HG02970 (cell line): ENCODE measurements around the gene TRMT2B.
"Not testable (repeated sequence)": the region's sequence is repeated elsewhere in the genome, so short reads cannot be mapped to it uniquely, and the experiment has no call there.

ENCODE experiments used
- ATAC-seq: cut with Tn5 transposase; IDR thresholded peaks from one replicate; pipeline ENCODE4 v1.9.1; 2021; ENCODE audit warnings: mild to moderate bottlenecking, moderate library complexity, moderate number of reproducible peaks; ENCODE audit not compliant: unreplicated experiment, low FRiP score

The TRMT2B gene

DNA sequence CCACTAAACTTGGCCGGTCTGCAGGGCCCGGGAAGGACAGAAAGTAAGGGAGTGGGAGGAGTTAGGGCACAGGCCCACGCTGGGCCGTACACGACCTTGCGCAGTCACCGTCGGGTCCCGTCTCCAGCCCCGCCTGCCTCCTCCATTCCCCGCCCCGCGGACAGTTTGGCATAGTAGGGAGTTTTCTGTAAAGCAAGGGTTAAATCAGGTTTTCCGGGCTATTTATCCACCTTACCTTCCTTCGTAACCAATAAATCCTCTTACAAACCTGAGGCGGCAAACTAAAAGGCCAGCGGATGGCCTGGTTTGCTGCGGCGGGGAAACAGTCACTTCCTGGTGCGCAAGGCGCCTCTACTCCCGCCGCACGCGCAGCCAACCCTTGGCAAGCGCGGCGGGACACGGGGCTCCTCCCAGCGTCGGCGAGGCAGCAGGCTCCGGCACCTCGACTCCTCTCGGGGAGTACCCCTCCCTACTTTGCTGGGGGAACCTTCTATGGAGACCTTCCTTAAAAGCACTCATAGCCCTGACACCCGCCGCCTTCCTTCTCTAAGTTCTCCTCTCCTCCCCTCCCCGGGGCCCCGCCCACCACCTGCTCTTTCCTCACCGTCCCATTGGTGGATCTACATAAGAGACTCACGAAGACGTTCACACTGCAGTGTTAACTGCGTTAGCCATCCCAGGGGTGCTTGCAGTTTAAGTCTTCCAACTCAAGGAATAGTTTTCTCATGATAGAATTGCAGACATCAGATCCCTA lies at the start of gene TRMT2B:
TSS of gene TRMT2B (minus strand) at position 563 of the 754 bp plus-strand sequence. CDS start 9,822 bp downstream, outside the sequence.
- peak; percentile 85 for ATAC-seq

GRCh38 chrX:101097546-101098453 lies 45.9 kb upstream of the TRMT2B start, which contains the start of gene CENPI:
Gene CENPI (plus strand): TSS chrX:101098204. CDS start chrX:101101071, 2,867 bp downstream.
- peak; percentile 99 for ATAC-seq

- ATAC-seq: no peak
Observed at GRCh38 chrX:101091817-101092216, 39.9 kb upstream of the TRMT2B start.

DNA sequence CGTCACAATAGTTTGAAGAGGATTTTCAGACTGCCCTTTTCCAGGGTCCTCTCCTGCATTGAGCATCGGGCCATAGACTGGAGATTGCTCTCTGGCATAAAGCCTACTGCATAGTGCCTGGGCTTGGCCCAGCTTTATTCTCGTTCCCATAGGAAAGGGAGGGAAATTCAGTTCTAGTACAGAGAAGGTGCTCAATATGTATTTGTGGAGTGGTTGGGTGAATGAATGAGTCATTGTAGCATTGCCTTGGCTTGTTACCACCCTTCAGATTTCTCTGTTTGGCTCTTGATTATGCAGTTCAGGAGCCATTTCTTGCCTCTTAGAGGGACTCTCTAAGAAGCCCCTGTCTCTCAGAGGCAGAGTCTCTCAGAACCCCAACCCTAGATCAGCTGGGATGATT lies 29.3 kb upstream of the TRMT2B start:
- no peak for ATAC-seq

DNA sequence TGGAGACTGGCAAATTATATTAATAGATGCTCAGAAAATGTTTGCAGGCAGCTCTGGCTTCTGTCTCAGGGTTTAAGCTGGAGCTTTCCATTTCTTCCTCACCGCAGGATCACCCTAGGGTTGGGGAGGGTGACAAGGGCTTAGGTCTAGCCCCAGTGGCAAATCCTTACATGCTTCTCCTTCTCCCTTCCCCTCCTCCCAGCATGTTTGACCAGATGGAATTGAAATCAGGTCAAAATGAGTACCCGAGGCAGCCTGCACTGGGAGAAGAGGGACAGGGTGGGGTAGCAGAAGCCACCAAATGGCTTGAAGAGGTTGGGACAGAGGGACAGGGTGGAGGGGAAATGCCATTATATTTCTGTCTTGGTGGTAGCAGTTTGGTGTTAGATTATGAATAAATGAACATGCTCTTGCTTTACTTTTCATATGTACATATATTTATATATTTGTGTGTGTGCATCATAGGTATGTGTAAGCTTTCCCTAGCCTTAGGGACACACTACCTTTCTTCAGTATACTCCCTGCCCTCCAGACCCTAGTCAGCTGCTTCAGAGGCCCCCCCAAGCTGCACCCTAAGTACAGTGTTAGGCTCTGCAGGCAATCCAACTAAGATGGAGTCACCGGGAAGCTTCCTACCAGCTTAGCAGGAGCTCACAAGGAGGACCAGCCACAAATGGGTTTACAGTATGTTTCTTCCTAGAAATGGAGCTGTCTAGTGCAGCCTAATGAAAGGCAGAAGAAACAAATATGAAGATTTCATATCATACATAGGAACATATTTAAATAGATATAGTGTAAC lies 28.6 kb upstream of the TRMT2B start:
- ATAC-seq: no peak

- ATAC-seq: no peak
Observed at GRCh38 chrX:101079736-101080270, 27.9 kb upstream of the TRMT2B start.

DNA sequence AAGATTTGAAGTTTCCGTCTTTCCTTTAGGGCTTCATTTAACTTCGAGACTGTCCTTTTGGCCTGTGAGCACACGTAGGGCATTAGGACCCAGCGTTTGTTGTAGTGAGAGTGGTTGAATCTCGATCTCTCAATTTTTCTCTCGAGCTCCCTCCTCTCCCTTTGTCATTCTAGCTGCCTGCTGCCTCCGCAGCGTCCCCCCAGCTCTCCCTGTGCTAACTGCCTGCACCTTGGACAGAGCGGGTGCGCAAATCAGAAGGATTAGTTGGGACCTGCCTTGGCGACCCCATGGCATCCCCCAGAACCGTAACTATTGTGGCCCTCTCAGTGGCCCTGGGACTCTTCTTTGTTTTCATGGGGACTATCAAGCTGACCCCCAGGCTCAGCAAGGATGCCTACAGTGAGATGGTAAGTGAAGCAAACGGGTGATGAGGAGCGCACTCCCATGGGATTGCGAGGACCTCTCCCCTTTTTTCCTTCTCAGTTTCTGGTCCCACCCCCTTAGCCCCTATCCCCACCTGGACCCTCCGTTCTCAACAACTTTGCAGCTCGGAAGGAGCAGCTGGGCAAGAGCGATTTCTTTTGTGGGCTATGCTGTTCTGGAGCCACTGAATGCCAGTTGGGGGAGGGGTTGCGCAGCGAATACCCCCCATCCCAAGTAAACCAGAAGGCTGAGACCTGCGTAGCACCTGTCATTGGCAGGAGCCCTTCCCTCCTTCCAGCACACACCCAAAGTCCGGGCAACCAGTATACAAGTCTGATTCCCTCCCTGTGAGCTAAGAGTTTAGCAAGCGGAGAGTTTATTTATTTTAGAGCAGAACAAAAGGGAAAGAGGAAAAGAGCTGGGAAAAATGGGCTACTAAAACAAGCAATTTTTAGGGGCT lies 27.0 kb upstream of the TRMT2B start, which contains the start of gene TMEM35A:
TSS of gene TMEM35A (plus strand) at position 164 of the 883 bp plus-strand sequence. CDS start at position 288, 124 bp downstream.
- no peak for ATAC-seq

- no peak for ATAC-seq
Observed at GRCh38 chrX:101071582-101071981, 19.7 kb upstream of the TRMT2B start.

GRCh38 chrX:101062176-101062575 lies 10.3 kb upstream of the TRMT2B start:
- ATAC-seq: no peak

- ATAC-seq: no peak
Observed at GRCh38 chrX:101057093-101057714, 5.3 kb upstream of the TRMT2B start.

- not testable (repeated sequence) for ATAC-seq
Observed at GRCh38 chrX:101056551-101056950, 4.6 kb upstream of the TRMT2B start.

DNA sequence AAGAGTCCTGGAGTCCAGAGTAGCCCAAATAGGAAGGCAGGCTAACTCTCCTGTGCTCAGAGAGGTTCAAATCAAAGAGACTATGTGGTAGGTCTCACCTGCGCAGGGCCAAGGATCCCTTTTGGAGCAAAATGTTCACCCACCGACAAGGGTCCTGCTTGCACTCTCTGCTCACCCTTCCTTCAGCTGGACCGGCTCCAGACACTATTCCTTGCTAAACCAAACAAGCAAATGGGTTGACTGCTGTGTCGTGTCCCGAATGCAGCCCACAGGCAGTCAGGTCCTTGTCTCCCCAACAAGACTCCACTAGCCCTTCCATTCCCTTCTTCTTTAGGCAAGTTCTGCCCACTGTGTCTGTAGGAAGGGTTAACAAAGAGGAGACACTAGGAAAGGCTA lies 760 bp downstream of the TRMT2B start:
- ATAC-seq: no peak

DNA sequence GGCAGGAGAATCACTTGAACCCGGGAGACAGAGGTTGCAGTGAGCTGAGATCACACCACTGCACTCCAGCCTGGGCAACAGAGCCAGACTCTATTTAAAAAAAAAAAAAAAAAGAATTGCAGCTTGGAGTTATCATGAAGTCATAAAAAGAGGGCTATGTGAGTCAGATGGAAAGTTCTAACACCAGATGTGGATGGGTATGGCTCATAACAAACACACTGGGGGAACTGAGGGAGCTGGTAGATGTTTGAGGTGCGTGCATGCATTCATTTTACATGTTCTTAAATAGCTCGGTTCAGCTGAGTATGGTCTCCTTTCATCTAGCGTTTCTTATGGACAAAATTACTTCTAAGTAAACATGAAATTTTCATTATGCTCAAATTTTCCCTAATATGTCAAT lies 11.7 kb downstream of the TRMT2B start:
- ATAC-seq: no peak

DNA sequence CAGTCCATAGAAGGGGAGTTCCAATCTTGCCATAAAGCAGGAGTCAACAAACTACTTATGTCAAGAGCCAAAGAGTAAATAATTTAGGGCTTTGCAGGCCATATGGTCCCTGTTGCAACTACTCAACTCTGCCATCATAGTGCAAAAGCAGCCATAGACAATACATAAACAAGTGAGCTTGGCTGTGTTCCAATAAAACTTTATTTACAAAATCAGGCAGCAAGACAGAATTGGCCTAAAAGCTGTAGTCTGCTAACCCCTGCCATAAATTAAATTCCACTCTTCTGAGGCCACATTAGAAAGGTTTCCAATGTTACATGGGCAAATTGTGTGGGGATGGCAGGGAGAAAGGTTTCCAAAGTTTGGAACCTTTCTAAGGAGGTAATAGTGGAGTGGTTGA lies 14.7 kb downstream of the TRMT2B start:
- ATAC-seq: no peak

GRCh38 chrX:101029665-101030064 lies 22.2 kb downstream of the TRMT2B start:
- ATAC-seq: no peak

GRCh38 chrX:101028562-101028961 lies 23.3 kb downstream of the TRMT2B start:
- no peak for ATAC-seq

GRCh38 chrX:101025126-101025525 lies 26.8 kb downstream of the TRMT2B start:
- no peak for ATAC-seq

GRCh38 chrX:101022020-101022419 lies 29.9 kb downstream of the TRMT2B start:
- ATAC-seq: no peak

DNA sequence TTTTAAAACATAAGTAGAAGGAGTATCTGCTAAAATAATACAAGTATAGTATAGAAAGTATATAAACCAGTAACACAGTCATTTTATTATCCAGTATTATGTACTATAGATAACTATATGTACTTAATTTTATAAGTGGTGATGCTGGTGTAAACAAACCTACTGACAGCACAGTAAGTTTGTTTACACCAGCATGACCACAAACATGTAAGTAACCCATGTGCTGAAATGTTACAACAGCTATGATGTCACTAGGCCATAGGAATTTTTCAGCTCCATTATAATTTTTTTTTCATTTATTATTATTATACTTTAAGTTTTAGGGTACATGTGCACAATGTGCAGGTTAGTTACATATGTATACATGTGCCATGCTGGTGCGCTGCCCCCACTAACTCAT lies 39.9 kb downstream of the TRMT2B start:
- ATAC-seq: not testable (repeated sequence)
